ENCODE results near the gene CTNNA1.
"Not testable (repeated sequence)": the region's sequence is repeated elsewhere in the genome, so short reads cannot be mapped to it uniquely, and the experiment has no call there.

The CTNNA1 gene

GRCh38 chr5:138757061-138757776 is 4.0 kb downstream of the CTNNA1 start:
- no peak for DNase-seq (ENCODE audit: low spot score)

GRCh38 chr5:138760448-138761110 is 7.4 kb downstream of the CTNNA1 start:
- no peak for DNase-seq (ENCODE audit: low spot score)

GRCh38 chr5:138761115-138761514 is 7.9 kb downstream of the CTNNA1 start:
- DNase-seq (ENCODE audit: low spot score), result not testable (repeated sequence)

GRCh38 chr5:138761670-138762069 is 8.4 kb downstream of the CTNNA1 start:
- DNase-seq (ENCODE audit: low spot score), result not testable (repeated sequence)

- DNase-seq (ENCODE audit: low spot score), result no peak
Observed at GRCh38 chr5:138762110-138762509, 8.9 kb downstream of the CTNNA1 start.

- no peak for DNase-seq (ENCODE audit: low spot score)
Observed at GRCh38 chr5:138763037-138763778, 10.0 kb downstream of the CTNNA1 start.

GRCh38 chr5:138770291-138770690 is 17.1 kb downstream of the CTNNA1 start:
- no peak for DNase-seq (ENCODE audit: low spot score)

GRCh38 chr5:138770977-138771376 is 17.8 kb downstream of the CTNNA1 start:
- DNase-seq (ENCODE audit: low spot score), result no peak

GRCh38 chr5:138772986-138773594 is 19.9 kb downstream of the CTNNA1 start:
- no peak for DNase-seq (ENCODE audit: low spot score)

- DNase-seq (ENCODE audit: low spot score), result not testable (repeated sequence)
Observed at GRCh38 chr5:138773624-138774023, 20.4 kb downstream of the CTNNA1 start.

- no peak for DNase-seq (ENCODE audit: low spot score)
Observed at GRCh38 chr5:138775034-138775433, 21.8 kb downstream of the CTNNA1 start.

- no peak for DNase-seq (ENCODE audit: low spot score)
Observed at GRCh38 chr5:138778234-138778633, 25.0 kb downstream of the CTNNA1 start.

- DNase-seq (ENCODE audit: low spot score), result no peak
Observed at GRCh38 chr5:138783976-138784375, 30.8 kb downstream of the CTNNA1 start.

- DNase-seq (ENCODE audit: low spot score), result no peak
Observed at GRCh38 chr5:138784590-138784989, 31.4 kb downstream of the CTNNA1 start.

GRCh38 chr5:138789771-138790242 is 36.6 kb downstream of the CTNNA1 start:
- peak; percentile 16 for DNase-seq (ENCODE audit: low spot score)

GRCh38 chr5:138790684-138791083 is 37.5 kb downstream of the CTNNA1 start:
- no peak for DNase-seq (ENCODE audit: low spot score)

- no peak for DNase-seq (ENCODE audit: low spot score)
Observed at GRCh38 chr5:138792195-138792790, 39.1 kb downstream of the CTNNA1 start.

GRCh38 chr5:138793575-138793974 is 40.4 kb downstream of the CTNNA1 start:
- no peak for DNase-seq (ENCODE audit: low spot score)

- no peak for DNase-seq (ENCODE audit: low spot score)
Observed at GRCh38 chr5:138803285-138803684, 50.1 kb downstream of the CTNNA1 start.

GRCh38 chr5:138803935-138804334 is 50.7 kb downstream of the CTNNA1 start:
- DNase-seq (ENCODE audit: low spot score), result no peak

GRCh38 chr5:138805096-138805495 is 51.9 kb downstream of the CTNNA1 start:
- DNase-seq (ENCODE audit: low spot score), result no peak

- no peak for DNase-seq (ENCODE audit: low spot score)
Observed at GRCh38 chr5:138807182-138807581, 54.0 kb downstream of the CTNNA1 start.
